Ishikawa (cell line): ENCODE measurements around the gene ANKRD31.

ENCODE experiments used
- CEBPB ChIP-seq: IDR thresholded peaks from 2 replicates; pipeline ENCODE4 v1.6.1; 2012
- CREB1 ChIP-seq: IDR thresholded peaks from 2 replicates; pipeline ENCODE4 v1.6.1; 2012; ENCODE audit warnings: low read depth
- EGR1 ChIP-seq: IDR thresholded peaks from 2 replicates; pipeline ENCODE4 v1.6.1; 2012
- EP300 ChIP-seq: IDR thresholded peaks from 2 replicates; pipeline ENCODE4 v1.6.1; 2012; ENCODE audit warnings: borderline replicate concordance
- FOXM1 ChIP-seq: IDR thresholded peaks from 2 replicates; pipeline ENCODE4 v1.6.1; 2012; ENCODE audit warnings: low read depth, borderline replicate concordance
- RAD21 ChIP-seq: IDR thresholded peaks from 2 replicates; pipeline ENCODE4 v1.6.1; 2012; ENCODE audit warnings: low read depth
- TAF1 ChIP-seq: IDR thresholded peaks from 2 replicates; pipeline ENCODE4 v1.6.1; 2012; ENCODE audit warnings: low read depth, mild to moderate bottlenecking
- USF1 ChIP-seq: IDR thresholded peaks from 2 replicates; pipeline ENCODE4 v1.6.1; 2012
- YY1 ChIP-seq: IDR thresholded peaks from 2 replicates; pipeline ENCODE4 v1.6.1; 2012; ENCODE audit warnings: low read depth
- ZBTB7A ChIP-seq: IDR thresholded peaks from 2 replicates; pipeline ENCODE4 v1.6.1; 2012; ENCODE audit warnings: low read depth
- TF ChIP-seq, protein P1 (sequence below): IDR thresholded peaks from 2 replicates; pipeline ENCODE4 v1.6.1; 2012
- TF ChIP-seq, protein P2 (sequence below): IDR thresholded peaks from 2 replicates; pipeline ENCODE4 v1.6.1; 2012; ENCODE audit warnings: low read depth, mild to moderate bottlenecking

DNA sequence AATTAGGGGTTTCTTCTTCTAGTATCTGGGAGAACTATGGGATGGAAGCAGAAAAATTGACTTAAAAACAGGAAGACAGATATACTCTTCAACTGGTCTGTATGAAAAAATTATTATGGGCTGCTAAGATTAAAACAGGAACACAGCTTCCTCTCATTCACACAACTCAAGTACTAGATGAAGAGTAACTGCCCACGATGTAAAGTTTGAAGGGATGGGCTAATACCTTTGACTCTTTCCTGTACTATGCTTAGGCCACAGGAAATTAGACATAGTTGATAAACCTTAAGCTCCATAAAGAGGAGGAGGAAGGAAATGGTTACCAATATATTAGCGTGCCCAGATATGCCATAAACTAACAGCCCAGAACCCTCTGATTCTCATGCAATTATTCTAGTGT is 88.6 kb downstream of the ANKRD31 start:
- TF ChIP-seq, protein P1, sequence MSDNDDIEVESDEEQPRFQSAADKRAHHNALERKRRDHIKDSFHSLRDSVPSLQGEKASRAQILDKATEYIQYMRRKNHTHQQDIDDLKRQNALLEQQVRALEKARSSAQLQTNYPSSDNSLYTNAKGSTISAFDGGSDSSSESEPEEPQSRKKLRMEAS: no peak
- TF ChIP-seq EP300 (no peak), CEBPB (no peak), YY1 (no peak), FOXM1 (no peak), ZBTB7A (no peak), USF1 (no peak), RAD21 (no peak), TAF1 (no peak), EGR1 (no peak), CREB1 (no peak)
- TF ChIP-seq, protein P2, sequence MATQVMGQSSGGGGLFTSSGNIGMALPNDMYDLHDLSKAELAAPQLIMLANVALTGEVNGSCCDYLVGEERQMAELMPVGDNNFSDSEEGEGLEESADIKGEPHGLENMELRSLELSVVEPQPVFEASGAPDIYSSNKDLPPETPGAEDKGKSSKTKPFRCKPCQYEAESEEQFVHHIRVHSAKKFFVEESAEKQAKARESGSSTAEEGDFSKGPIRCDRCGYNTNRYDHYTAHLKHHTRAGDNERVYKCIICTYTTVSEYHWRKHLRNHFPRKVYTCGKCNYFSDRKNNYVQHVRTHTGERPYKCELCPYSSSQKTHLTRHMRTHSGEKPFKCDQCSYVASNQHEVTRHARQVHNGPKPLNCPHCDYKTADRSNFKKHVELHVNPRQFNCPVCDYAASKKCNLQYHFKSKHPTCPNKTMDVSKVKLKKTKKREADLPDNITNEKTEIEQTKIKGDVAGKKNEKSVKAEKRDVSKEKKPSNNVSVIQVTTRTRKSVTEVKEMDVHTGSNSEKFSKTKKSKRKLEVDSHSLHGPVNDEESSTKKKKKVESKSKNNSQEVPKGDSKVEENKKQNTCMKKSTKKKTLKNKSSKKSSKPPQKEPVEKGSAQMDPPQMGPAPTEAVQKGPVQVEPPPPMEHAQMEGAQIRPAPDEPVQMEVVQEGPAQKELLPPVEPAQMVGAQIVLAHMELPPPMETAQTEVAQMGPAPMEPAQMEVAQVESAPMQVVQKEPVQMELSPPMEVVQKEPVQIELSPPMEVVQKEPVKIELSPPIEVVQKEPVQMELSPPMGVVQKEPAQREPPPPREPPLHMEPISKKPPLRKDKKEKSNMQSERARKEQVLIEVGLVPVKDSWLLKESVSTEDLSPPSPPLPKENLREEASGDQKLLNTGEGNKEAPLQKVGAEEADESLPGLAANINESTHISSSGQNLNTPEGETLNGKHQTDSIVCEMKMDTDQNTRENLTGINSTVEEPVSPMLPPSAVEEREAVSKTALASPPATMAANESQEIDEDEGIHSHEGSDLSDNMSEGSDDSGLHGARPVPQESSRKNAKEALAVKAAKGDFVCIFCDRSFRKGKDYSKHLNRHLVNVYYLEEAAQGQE: no peak
